Activated CD4-positive, alpha-beta memory T cell treated with anti-CD3 and anti-CD28 coated beads, Interleukin-2, amount 10 ng/mL, durations not matched to agents 7 days and 5 days (primary cell): ENCODE results near the gene ZMYM2. TPM values are rescaled to one million over a fixed set of nuclear protein-coding genes. Genes with fewer than 3 reads are reported as not detected.

Experiments used
- CTCF ChIA-PET: fragments of 350-600 bp; sonication (Branson Sonifier 250); formaldehyde crosslinking; loops from one replicate; lab custom pipeline; 2021; ENCODE audit warnings: antibody characterized with exemption, inconsistent platforms; lab: Charles Lee
- POLR2A ChIA-PET: fragments of 350-600 bp; sonication (Branson Sonifier 250); formaldehyde crosslinking; loops from one replicate; lab custom pipeline; 2021; ENCODE audit warnings: antibody characterized with exemption; lab: Charles Lee
- DNase-seq: peaks from one replicate; pipeline ENCODE4 v3.0.0-alpha.2; 2020
- H3K27ac Mint-ChIP-seq: one replicate; pipeline ENCODE4 v1.8.0; 2021; ENCODE audit warnings: mild to moderate bottlenecking, mixed read lengths
- H3K27me3 Mint-ChIP-seq: one replicate; pipeline ENCODE4 v1.8.0; 2021; ENCODE audit warnings: mixed read lengths
- H3K36me3 Mint-ChIP-seq: one replicate; pipeline ENCODE4 v1.8.0; 2021; ENCODE audit warnings: low read depth, mixed read lengths
- H3K4me1 Mint-ChIP-seq: one replicate; pipeline ENCODE4 v1.8.0; 2021; ENCODE audit warnings: mixed read lengths
- H3K4me3 Mint-ChIP-seq: one replicate; pipeline ENCODE4 v1.8.0; 2021; ENCODE audit warnings: mild to moderate bottlenecking, mixed read lengths
- H3K9me3 Mint-ChIP-seq: one replicate; pipeline ENCODE4 v1.8.0; 2021; ENCODE audit warnings: mixed read lengths
- total RNA-seq, 2 experiments: library from RNA; stranded (reverse); gene quantifications; one replicate each; pipeline ENCODE4 v1.2.3, GENCODE V29; 2021

The ZMYM2 gene
- total RNA-seq, 2 experiments from 2014 or later = 61.8 TPM

DNA sequence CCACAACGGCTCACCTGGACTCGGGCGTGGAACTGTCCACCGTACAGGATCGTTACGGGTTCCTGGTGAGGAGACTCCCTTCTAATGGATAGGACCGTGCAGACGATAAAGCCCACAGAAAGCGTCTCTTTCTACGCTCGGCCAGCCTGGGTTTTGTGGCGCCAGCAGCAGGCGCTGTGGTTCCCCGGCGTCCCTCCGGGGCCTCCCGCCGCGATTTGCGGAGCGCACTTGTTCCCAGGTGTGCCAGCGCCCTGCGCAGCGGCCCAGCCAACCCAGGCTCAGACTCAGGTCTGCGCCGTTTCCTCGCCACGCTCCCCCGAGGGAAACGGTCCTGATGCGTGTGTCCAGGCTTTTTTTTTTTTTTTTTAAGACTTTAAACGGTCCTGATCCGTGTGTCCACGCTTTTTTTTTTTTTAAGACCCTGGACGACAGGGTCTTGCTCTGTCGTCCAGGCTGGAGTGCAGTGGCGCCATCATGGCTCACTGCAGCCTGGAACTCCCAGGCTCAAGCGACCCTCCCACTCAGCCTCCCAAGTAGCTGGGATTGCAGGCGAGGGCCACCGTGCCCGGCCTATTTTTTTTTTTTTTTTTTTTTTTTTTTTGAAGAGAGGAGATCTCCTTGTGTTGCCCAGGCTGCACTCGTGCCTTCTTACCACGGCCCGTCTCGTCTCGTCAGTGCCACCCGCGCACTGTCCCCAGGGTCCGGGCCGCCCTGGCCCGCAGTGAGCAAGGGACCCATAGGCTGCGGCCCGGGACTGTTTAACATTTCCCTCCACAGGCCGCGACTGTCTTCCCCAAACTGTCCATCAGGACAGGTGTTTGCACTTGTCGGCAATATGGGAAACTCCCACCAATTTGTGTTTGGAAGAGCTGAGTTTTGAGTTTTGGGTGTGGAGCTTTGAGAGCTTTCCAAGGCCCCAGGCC, 178.5 kb downstream of the ZMYM2 start:
- Mint-ChIP-seq H3K36me3 (no peaks in the 10 kb centered on the region), H3K4me3 (no peak overlapping the region), H3K27me3 (peaks cover 49% of the 10 kb centered on the region), H3K4me1 (peaks cover 6% of the 10 kb centered on the region), H3K9me3 (no peaks in the 10 kb centered on the region), H3K27ac (no peak overlapping the region)
- ChIA-PET CTCF (interaction anchor here (1.2 kb wide), 1 partner anchor 9 kb away, joined by 4 read pairs; no protein-coding TSS in a partner anchor), POLR2A (interaction anchor here (1.4 kb wide), 1 partner anchor 10 kb away, joined by 3 read pairs; no protein-coding TSS in a partner anchor)
- peak; percentile 46 for DNase-seq

DNA sequence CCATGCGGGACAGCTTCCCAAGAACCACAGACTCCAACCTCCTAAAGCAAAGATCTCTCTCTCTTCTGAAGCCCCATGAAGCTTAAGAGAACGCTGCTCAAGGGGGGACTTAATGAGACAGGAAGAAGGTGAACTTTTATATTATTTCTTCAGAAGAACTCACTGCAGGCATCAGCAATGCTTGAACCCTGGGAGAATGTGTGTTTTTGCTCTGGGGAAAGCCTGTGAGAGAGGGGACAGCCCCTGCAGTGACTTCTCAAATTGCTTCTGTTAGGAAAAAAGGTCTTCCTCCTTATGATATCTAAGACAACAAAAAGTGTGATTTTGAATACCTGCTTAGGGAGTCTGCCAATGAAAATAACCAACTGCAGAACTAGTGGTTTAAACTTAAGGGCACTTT, 179.3 kb downstream of the ZMYM2 start:
- ChIA-PET CTCF (interaction anchor here (1.2 kb wide), 1 partner anchor 10 kb away, joined by 4 read pairs; no protein-coding TSS in a partner anchor), POLR2A (interaction anchor here (1.4 kb wide), 1 partner anchor 9 kb away, joined by 3 read pairs; no protein-coding TSS in a partner anchor)
- peaks cover 6% of the 10 kb centered on the region for H3K4me1 Mint-ChIP-seq

DNA sequence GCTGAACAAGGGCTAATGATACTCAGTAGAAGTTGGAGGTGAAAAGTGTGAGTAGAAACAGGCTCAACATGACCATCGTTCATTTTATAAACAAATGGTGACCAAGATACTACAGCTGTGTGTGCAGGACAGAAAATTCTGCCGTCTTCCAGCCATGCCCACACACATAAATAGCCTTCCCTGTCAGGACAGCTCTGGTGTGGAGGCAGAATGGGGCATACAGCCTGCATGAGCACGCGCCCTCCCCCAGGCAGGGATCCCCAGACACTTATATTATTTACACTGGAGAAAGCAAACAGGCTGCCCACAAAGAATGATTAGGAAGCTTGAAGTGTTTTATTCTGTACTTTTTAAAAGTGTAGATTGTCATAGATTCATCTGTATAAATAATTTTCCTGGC, 182.0 kb downstream of the ZMYM2 start:
- no peak for DNase-seq
- Mint-ChIP-seq H3K27ac (no peak overlapping the region), H3K4me1 (peaks cover 7% of the 10 kb centered on the region), H3K9me3 (no peaks in the 10 kb centered on the region), H3K36me3 (no peaks in the 10 kb centered on the region), H3K4me3 (no peak overlapping the region), H3K27me3 (peaks cover 63% of the 10 kb centered on the region)
- ChIA-PET CTCF (no interaction called here), POLR2A (interaction anchor here (1.2 kb wide), 1 partner anchor 19 kb away, joined by 3 read pairs; no protein-coding TSS in a partner anchor)

More for the DNA sequence above, 179.3 kb downstream of the ZMYM2 start:
- Mint-ChIP-seq H3K27ac (no peak overlapping the region), H3K9me3 (no peaks in the 10 kb centered on the region), H3K27me3 (peaks cover 53% of the 10 kb centered on the region), H3K4me3 (no peak overlapping the region), H3K36me3 (no peaks in the 10 kb centered on the region)
- no peak for DNase-seq

Other genes with a start within 250 kb of the ZMYM2 start
- gene PSPC1, start 175.8 kb upstream of the ZMYM2 start, total RNA-seq = 10 to 100 TPM; 66.6 to 69.4 TPM
- gene ZMYM5, start 95.1 kb upstream of the ZMYM2 start, total RNA-seq = 10 to 100 TPM; 17.1 to 17.3 TPM
- gene GJA3, start 202.3 kb downstream of the ZMYM2 start, total RNA-seq = under 1 TPM; 0.13 to 0.23 TPM
- 1 to 10 TPM; 5.6 to 5.8 TPM for gene GJB2, start 234.2 kb downstream of the ZMYM2 start, total RNA-seq